ENCODE results near the gene GFI1B.

The GFI1B gene

DNA sequence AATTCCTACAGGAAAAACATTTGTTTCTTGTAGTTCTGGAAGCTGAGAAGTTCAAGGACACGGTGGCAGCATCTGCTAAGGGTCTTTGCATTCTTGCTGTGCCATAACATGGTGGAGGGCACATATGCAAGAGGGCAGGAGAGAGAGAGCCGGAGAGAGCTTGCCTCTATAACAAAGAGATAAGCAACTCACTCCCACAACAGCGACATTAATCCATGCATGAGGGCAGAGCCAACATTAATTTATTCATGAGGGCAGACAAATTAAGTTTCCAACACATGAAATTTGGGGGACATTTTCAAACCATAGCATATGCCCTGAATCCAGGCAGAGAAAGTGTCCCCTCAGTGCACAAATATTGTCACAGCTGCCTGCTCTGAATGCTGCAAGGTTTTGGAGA lies 47.9 kb downstream of the GFI1B start:
- DNase-seq: no peak

- no peak for DNase-seq
Observed at GRCh38 chr9:133027134-133027533, 48.6 kb downstream of the GFI1B start.

DNA sequence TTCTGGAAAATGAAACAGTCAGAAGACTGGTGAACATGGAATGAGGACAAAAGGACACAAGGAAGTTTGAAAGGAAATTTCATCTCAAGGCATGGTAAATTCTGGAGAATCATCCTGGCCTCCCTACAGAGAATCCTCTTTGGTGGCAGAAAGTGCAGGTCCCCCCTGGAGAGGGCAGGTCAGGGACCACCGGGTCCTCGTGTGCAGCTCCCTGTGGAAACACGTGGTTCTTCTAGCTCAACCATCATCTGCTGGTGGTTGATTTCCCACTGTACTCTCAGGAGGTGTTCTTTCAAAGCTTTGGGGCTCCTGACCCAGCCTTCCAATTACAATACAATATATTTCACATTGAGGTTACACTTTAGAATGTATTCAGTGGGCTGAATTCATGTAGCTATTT lies 49.7 kb downstream of the GFI1B start:
- no peak for DNase-seq

DNA sequence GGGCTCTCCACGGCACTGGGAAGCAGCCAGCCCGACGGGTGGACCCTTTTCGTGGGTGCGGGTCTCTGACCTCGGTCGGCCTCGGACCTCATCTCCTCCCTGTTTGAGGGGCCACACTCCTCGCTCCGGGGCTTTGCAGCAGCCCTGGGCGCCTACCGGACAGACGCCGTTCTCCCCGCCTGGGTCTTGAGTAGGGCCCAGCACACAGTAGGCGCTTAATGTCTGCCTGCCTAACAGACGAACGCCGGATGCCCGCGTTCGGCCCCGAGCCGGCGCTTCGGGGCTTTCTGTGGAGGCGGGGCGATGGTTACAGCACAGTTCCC lies 51.5 kb downstream of the GFI1B start:
- peak in 1 of 2 experiments; percentile 5 for DNase-seq

DNA sequence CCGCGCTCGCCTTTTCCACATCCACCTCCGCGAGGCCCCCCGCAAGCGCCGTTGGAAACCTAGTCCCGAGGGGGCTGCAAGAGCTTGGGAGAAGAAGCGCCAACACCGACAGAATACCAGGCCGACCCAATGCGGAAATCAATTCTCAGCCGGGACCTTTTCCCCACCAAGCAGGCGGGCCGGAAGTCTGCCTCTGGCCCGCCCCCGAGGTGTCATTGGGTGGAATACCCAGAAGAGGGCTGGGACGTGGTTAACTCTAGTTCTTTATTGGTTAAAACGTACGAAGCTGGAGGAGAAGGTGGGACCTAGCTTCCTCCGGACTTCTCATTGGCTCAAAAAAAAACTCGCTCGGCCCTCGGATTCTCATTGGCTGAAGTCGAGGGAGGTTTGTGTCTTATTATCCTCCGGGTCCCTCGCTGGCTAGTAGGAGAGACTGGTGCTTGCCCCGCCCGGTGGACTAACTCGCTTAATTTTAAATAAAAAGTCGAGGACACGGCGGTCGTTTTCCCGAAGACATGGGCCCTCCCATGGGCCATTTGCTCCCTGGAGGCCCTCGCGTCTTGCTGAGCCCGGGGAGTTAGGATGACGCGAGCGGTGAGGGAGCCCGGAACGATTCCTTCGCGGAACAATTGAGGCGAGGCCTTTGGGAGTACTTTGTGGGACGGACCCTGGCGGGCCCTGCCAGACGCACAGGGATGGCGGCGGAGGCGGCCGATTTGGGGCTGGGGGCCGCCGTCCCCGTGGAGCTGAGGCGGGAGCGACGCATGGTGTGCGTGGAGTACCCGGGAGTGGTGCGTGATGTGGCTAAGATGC lies 52.0 kb downstream of the GFI1B start, which contains the start of gene GTF3C5:
GTF3C5 (plus strand) TSS at position 681 of the 813 bp plus-strand sequence; CDS start at position 696, 15 bp downstream.
- peak; percentile 89 to 90 for DNase-seq

GRCh38 chr9:133031130-133031422 lies 52.6 kb downstream of the GFI1B start:
- no peak for DNase-seq

DNA sequence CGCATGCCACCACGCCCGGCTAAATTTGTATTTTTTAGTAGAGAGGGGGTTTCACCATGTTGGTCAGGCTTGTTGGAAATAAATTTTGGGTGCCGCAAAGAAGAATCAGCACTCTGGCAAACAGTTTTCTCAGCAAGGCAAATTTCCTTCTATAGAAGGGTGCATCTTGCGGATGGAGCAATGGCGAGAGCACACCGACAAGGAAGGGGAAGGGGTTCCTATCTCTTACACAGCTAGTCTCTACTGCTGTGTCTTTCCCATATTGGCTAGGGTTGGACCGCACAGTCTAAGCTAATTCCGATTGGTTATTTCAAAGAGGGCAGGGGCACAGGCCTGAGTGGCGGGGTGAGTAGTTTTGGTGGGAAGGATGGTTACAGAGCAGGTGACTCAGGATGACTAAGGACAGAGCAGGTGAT lies 53.0 kb downstream of the GFI1B start:
- DNase-seq: no peak

DNA sequence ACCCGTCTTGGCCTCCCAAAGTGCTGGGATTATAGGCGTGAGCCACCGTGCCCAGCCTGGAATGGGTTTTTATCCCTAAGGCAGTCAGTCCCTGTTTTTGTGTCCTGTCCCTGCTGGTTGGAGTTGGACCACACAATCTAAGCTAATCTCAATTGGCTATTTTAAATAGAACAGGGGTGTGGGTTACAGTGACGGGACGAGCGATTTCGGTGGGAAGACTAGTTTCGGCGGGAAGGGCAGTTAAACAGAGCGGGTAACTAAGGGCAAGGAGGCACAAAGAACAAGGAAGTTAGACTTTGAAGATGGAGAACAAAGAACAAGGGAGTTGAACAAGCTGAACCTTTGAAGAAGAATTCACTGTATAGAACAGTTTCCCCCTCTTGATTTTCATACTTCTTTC lies 53.7 kb downstream of the GFI1B start:
- no peak for DNase-seq

- DNase-seq: no peak
Observed at GRCh38 chr9:133035669-133036068, 57.2 kb downstream of the GFI1B start.

DNA sequence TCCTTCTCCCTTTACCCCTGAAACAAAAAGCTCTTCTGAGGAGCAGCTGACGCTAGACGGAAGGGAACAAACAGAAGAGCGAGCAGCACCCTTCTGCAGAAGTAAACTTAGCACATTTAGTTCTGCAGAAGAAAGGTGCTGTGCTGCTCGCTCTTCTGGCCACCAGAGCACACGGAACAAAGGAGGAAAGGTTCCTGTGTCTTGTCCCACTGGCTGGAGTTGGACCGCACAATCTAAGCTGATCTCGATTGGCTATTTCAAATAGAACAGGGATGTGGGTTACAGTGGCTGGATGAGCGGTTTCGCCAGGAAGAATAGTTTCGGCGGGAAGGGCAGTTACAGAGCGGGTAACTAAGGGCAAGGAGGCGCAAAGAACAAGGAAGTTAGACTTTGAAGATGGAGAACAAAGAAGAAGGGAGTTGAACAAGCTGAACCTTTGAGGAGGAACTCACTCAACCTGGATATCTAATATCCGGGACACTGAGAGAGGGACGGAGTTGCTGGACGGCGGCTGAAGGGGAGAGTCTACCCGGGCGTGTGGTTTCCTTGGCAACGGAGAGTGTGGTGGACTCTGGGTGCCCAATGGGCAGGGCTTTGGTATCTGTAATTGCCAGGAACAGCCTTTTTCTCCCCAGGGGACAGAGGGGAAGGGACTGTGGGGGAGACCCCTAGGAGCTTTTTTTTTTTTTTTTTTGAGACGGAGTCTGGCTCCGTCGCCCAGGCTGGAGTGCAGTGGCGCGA lies 59.5 kb downstream of the GFI1B start:
- no peak for DNase-seq

DNA sequence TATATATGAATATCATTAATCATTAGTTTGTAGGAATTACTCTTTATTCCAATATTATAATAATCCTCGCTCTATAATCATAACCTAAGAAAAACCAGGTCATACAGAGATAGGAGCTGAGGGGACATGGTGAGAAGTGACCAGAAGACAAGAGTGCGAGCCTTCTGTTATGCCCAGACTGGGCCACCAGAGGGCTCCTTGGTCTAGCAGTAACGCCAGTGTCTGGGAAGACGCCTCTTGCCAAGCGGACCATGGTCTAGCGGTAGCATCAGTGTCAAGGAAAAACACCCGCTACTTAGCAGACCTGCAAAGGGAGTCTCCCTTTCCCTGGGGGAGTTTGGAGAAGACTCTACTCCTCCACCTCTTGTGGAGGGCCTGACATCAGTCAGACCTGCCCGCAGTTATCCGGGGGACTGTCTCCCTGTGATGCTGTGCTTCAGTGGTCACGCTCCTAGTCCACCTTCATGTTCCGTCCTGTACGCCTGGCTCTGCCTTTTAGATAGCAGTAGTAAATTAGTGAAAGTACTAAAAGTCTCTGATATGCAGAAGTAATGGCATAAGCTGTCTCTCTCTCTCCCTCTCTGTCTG lies 62.5 kb downstream of the GFI1B start:
- peak; percentile 21 to 34 for DNase-seq

Measured in activated CD4-positive, alpha-beta T cell treated with anti-CD3 and anti-CD28 coated beads, Interleukin-2, amount 50 U/mL, for 4 hours (primary cell).